ENCODE results near the gene TCF20.

The TCF20 gene

GRCh38 chr22:42236848-42237247 lies 33.6 kb downstream of the TCF20 start:
- TF ChIP-seq ZFX (IDR thresholded peaks at IDR 0.05; ENCODE audit: borderline replicate concordance) = no peak
- TF ChIP-seq, protein P1, sequence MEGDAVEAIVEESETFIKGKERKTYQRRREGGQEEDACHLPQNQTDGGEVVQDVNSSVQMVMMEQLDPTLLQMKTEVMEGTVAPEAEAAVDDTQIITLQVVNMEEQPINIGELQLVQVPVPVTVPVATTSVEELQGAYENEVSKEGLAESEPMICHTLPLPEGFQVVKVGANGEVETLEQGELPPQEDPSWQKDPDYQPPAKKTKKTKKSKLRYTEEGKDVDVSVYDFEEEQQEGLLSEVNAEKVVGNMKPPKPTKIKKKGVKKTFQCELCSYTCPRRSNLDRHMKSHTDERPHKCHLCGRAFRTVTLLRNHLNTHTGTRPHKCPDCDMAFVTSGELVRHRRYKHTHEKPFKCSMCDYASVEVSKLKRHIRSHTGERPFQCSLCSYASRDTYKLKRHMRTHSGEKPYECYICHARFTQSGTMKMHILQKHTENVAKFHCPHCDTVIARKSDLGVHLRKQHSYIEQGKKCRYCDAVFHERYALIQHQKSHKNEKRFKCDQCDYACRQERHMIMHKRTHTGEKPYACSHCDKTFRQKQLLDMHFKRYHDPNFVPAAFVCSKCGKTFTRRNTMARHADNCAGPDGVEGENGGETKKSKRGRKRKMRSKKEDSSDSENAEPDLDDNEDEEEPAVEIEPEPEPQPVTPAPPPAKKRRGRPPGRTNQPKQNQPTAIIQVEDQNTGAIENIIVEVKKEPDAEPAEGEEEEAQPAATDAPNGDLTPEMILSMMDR (IDR thresholded peaks at IDR 0.05) = no peak
- H3K27ac ChIP-seq = no peak overlapping the region

DNA sequence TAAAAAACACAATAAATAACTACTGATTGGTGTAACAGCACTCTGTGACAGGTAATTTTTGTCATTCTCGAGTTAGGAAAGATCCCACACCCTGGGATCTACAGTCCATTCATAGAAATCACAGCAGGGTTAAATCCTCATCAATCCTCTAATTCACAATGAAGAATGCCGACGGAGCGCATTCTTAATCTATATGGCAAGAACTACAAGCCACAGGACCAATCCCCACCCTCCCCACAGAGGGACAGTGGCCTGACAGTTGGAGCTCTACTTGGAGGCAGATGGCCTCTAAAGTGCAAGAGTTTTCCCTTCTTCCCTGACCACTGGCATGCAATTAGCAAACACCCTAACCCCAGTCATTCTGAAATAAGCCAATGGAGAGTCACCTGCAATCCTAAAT lies 34.2 kb downstream of the TCF20 start:
- TF ChIP-seq ZFX (IDR thresholded peaks at IDR 0.05; ENCODE audit: borderline replicate concordance) = no peak
- TF ChIP-seq, protein P1 (IDR thresholded peaks at IDR 0.05) = no peak
- H3K27ac ChIP-seq = no peak overlapping the region

DNA sequence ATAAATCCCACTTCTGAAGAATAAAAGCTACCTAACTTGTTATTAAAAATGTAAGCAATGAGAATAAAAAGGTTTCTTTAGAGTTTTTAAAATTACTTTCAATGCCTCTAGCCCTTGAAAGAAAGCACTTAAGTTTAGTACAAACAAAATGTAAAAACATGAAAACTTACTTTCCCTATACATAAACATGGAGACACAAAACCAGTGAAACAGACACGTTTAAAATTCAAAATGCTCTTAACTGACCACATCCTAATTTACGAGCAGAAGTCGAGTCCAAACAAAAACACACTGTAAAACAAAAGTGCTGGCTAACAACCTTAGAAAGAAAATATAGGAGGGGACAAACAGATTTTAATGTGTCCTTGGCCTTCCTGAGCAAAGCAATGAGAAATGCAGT lies 36.6 kb downstream of the TCF20 start:
- TF ChIP-seq, protein P1 (IDR thresholded peaks at IDR 0.05) = no peak
- no peak for TF ChIP-seq ZFX (IDR thresholded peaks at IDR 0.05; ENCODE audit: borderline replicate concordance)
- H3K27ac ChIP-seq = no peak overlapping the region

DNA sequence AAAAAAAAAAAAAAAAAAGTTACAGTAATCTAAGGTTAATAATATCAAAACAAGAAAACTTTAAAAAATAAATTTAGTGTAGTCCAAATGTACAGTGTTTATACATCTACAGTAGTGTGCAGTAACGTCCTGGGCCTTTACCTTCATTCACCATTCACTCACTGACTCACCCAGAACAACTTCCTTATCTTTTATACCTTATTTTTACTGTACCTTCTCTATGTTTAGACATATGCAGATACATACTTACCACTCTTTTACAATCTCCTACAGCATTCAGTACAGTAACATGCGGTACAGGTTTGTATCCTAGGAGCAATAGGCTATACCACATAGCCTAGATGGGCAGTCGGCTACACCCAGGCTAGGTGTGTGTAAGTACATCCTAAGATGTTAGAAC lies 38.5 kb downstream of the TCF20 start:
- TF ChIP-seq, protein P1 (IDR thresholded peaks at IDR 0.05) = no peak
- no peak for TF ChIP-seq ZFX (IDR thresholded peaks at IDR 0.05; ENCODE audit: borderline replicate concordance)

DNA sequence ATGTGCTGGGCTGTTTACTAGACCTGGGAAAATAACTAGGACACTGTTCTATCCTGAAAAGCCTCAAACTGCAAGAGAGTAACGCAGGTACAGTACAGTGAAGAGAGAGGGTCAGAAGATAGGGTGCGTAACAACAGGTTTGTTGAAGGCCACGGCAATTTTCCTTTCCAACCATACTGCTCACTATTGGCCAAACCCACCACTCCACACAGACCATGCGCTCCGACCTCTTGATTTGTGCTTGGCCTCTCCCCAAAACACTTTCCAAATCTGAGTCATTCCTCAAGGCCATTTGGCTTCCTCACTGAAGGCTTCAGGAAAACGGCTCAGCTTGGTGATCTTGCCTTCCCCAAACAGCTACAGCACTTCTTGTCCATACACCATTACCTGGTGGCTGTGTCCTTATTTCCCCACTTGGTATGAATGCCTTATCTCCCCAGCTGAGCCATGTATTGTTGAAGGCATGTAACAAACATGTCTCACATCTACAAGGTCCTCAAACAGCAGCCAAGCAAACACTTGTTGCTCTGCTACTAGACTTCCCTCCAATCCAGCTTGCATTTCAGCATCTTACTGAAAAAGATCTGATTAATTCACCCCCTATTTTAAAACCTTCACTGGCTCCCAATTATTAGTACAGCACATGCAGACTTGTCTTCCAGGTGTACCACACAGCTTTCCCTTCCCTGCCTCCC lies 40.9 kb downstream of the TCF20 start:
- TF ChIP-seq, protein P1 (IDR thresholded peaks at IDR 0.05) = no peak
- no peak for TF ChIP-seq ZFX (IDR thresholded peaks at IDR 0.05; ENCODE audit: borderline replicate concordance)
- H3K27ac ChIP-seq = no peak overlapping the region

More for the DNA sequence above, 38.5 kb downstream of the TCF20 start:
- no peak overlapping the region for H3K27ac ChIP-seq

DNA sequence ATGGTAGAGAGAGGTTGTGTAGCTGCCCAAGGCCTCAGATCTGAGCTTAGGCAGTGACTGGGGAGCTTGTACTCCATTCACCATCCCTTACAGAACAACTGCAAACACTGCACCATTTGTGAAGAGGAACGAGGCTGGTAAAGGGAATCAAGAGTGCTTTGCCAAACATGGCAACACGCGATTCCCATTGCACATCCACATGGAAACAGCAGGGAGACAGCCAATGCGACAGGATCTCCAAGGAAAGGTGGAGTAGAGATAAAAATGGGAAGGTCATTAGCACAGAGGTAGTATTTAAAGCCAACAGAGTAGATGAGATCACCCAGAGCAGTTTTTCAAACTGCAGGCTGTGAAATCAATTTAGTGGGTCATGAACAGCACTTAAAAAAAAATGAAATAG lies 42.0 kb downstream of the TCF20 start:
- no peak for TF ChIP-seq ZFX (IDR thresholded peaks at IDR 0.05; ENCODE audit: borderline replicate concordance)
- TF ChIP-seq, protein P1 (IDR thresholded peaks at IDR 0.05) = no peak
- no peak overlapping the region for H3K27ac ChIP-seq

DNA sequence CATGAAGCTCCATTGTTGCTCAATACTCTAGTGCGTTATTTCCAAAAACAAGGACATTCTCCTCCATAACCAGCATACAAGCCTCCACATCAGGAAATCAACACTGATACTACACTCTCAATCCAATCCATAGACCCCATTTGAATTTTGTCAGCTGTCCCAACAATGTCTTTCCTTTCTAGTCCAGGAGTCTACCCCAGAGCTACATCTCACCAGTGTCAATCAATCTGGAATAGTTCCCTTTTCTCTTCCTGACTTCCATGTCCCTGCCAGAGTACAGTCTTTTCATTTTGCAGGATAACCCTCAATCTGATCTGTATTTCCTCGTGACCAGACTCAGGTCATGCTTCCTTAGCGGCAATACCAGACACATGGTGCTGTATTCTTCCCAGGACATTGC lies 43.0 kb downstream of the TCF20 start:
- no peak overlapping the region for H3K27ac ChIP-seq
- TF ChIP-seq, protein P1 (IDR thresholded peaks at IDR 0.05) = no peak
- no peak for TF ChIP-seq ZFX (IDR thresholded peaks at IDR 0.05; ENCODE audit: borderline replicate concordance)

Data from 22Rv1 (cell line).